Memory B cell (primary cell): ENCODE results near the gene ANO10.

Source experiments
- ATAC-seq: fragments of 150-1000 bp; cut with Tn5 transposase; 2 replicates; pipeline ENCODE4 v1.10.0; 2021; ENCODE audit warnings: low read depth, mild to moderate bottlenecking, moderate library complexity
- DNase-seq, 2 donors: peaks; one replicate each; pipeline ENCODE4 v3.0.0; 2022; ENCODE audit warnings: low spot score in 2 of 2
- H3K27ac Mint-ChIP-seq: one replicate; pipeline ENCODE4 v1.8.0; 2022; ENCODE audit warnings: mild to moderate bottlenecking, moderate library complexity, mixed read lengths
- H3K27me3 Mint-ChIP-seq: one replicate; pipeline ENCODE4 v1.8.0; 2022; ENCODE audit warnings: mixed read lengths
- H3K36me3 Mint-ChIP-seq: one replicate; pipeline ENCODE4 v1.8.0; 2022; ENCODE audit warnings: mild to moderate bottlenecking, mixed read lengths
- H3K4me1 Mint-ChIP-seq: one replicate; pipeline ENCODE4 v1.8.0; 2022; ENCODE audit warnings: mixed read lengths
- H3K4me3 Mint-ChIP-seq: one replicate; pipeline ENCODE4 v1.8.0; 2022; ENCODE audit warnings: mild to moderate bottlenecking, moderate library complexity, mixed read lengths
- H3K9me3 Mint-ChIP-seq: one replicate; pipeline ENCODE4 v1.8.0; 2022; ENCODE audit warnings: mixed read lengths

The ANO10 gene

DNA sequence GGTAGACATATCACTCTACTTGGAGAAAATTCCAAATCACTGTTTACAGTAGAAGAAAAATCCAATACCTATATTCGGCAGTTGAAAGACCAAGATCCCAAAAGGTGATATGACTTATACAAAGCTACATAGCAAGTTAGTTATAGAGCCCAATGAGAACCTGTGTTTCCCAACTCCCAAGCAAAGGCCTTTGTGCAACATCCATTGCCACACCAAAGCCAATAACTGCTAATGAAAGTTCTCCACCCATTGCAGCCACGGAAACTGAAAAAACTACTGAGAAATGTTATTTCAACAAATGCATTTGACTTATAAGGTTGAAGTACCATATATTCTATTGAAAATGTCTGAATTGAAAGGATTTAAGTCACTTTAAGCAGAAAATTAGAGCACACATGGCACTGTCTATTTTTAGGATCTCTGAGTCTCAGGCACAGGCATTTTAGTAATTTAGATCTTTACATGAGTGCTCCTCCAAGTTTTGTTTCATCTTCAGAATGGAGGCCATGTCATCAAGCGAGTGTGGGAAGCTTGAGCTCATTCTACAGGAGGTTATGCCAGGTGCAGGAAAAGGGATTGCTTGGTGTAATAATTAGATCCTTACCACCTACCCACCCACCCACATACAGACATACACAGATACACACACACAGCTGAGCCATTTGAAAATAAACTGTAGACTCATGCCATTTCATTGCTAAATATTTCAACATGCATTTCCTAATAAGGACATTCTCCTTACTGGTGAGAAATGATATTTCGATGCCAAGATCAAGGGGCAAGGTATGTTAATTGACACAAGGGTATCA lies 19.7 kb upstream of the ANO10 start:
- Mint-ChIP-seq H3K4me3 (no peak overlapping the region), H3K9me3 (no peaks in the 10 kb centered on the region), H3K27me3 (peaks cover 5% of the 10 kb centered on the region), H3K4me1 (no peaks in the 10 kb centered on the region), H3K36me3 (no peaks in the 10 kb centered on the region), H3K27ac (no peak overlapping the region)
- DNase-seq = no peak
- ATAC-seq = no peak

DNA sequence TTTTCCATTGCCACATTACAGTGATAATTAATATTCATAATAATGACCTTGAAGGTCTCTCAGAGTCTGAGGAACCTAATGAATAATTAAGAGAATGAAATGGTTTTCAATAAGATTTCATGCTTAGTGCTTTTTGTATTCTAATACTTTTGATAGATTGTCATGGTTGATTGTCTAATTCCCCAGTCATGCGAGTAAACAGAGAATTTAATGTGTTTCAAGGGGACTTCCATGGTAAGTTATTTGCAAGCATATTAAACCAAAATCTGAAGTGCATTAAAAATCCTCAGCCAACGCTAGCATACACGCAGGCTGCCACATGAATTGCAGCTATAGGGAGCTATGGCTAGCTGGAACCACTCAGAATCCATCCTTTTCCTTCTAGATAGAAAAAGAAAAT lies 18.9 kb upstream of the ANO10 start:
- H3K4me3 Mint-ChIP-seq = no peak overlapping the region
- no peak overlapping the region for H3K27ac Mint-ChIP-seq
- no peaks in the 10 kb centered on the region for H3K9me3 Mint-ChIP-seq
- DNase-seq (no peak), ATAC-seq (no peak)
- no peaks in the 10 kb centered on the region for H3K36me3 Mint-ChIP-seq
- H3K4me1 Mint-ChIP-seq = no peaks in the 10 kb centered on the region
- H3K27me3 Mint-ChIP-seq = peaks cover 5% of the 10 kb centered on the region

DNA sequence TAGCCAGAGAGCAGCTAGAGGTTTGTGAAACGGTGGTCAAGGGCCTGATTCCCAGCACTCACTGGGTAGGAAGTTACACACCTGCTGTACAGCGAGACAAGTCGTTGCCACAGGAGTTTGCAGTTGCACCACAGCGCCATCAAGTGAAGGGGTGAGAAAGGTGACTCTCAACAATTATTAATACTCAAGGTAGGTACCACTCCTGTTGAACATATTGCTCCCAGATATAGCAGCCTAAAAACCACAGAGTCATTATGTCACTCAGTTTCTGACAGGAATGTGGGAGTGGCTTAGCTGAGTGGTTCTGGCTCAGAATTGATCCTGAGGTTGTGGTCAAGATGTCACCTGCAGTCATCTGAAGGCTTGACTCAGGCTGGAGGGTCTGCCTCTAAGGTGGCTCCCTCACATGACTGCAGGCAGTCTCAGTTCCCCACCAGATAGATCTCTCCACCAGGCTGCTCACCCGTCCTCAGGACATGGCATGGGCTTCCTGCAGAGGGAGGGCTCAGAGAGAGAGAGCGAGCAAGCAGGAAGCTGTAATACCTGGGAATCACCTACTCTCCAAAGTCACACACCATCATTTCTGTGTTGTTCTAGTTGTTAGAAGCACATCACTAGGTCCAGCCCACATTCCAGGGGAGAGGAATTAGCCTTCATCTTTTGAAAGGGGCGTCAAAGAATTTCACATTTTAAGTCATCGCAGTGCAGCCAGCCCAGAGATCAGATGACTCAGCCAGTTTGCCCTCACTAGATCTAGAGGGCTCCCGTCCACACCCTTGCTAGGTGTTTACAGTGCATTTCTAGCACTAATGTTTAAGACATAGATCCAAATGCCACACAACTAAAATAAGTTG lies 17.0 kb upstream of the ANO10 start:
- no peak for DNase-seq
- H3K27me3 Mint-ChIP-seq = peaks cover 2% of the 10 kb centered on the region
- H3K36me3 Mint-ChIP-seq = no peaks in the 10 kb centered on the region
- no peak overlapping the region for H3K4me3 Mint-ChIP-seq
- ATAC-seq = peak; percentile 31
- H3K27ac Mint-ChIP-seq = no peak overlapping the region
- H3K4me1 Mint-ChIP-seq = no peaks in the 10 kb centered on the region
- H3K9me3 Mint-ChIP-seq = no peaks in the 10 kb centered on the region

DNA sequence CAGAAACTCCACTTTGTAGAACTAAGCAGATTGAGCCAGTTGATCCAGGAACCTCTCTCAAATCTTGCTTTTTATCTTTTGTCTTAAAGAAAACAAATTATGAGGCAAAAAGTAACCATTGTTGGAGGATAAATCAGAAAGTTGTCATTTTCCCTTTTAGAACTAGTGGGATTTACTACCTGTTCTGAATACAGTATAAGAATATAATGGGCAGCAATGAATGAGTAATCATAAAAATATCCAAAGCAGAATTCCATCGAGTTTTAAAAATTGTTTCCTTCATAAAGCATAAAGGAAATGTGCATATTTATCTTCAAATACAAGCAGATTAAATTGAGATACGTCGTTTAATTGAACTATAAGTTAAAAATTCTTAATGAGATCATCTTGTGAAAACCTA lies 15.9 kb upstream of the ANO10 start:
- no peak for ATAC-seq
- Mint-ChIP-seq H3K9me3 (no peaks in the 10 kb centered on the region), H3K36me3 (no peaks in the 10 kb centered on the region), H3K27ac (no peak overlapping the region), H3K27me3 (peaks cover 2% of the 10 kb centered on the region), H3K4me3 (no peak overlapping the region), H3K4me1 (no peaks in the 10 kb centered on the region)
- DNase-seq = no peak

DNA sequence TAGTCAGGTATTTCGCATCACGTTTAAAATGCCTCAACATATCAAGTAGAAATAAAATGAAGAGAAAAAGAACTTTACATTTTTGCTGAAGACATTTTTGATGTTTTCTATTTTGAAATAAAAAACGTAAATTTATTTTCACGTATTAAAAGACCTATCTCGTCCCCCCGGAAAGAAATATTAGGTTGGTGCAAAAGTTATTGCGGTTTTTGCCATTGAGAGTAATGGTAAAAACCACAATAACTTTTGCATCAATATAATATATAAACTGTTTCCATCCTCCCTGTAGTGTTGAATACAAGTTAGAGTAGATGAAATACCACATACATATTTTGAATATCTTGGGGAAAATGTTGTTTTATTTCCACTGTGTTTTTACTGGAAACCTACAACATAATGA lies 11.2 kb upstream of the ANO10 start:
- Mint-ChIP-seq H3K36me3 (peaks cover 2% of the 10 kb centered on the region), H3K4me3 (no peak overlapping the region), H3K27me3 (peaks cover 12% of the 10 kb centered on the region), H3K27ac (no peak overlapping the region), H3K4me1 (no peaks in the 10 kb centered on the region), H3K9me3 (peaks cover 6% of the 10 kb centered on the region)
- ATAC-seq (no peak), DNase-seq (no peak)

DNA sequence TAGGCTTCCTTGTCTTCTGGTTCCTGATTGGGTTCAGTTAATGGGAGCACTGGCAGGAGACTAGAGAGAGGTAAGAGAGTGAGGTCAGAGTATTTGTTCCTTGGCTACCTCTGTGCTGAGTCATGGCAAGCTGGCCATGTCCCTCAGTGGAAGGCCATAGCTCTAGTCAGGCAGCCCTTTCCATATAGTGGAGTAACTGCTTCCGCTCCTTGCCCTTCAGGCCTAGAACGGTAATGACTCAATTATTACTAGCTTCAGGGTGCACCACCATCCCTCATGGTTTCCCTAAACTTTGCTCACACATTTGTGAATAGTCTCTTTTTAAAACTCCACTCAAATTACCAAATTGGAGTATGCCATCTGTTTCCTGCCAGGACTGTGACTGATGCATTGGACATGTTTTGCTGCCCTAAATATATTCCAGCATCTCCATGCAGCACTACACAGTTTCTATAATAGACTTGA lies 10.5 kb upstream of the ANO10 start:
- ATAC-seq (no peak), DNase-seq (no peak)
- Mint-ChIP-seq H3K27ac (no peak overlapping the region), H3K27me3 (peaks cover 12% of the 10 kb centered on the region), H3K4me3 (no peak overlapping the region), H3K4me1 (no peaks in the 10 kb centered on the region), H3K9me3 (peaks cover 6% of the 10 kb centered on the region), H3K36me3 (peaks cover 2% of the 10 kb centered on the region)

DNA sequence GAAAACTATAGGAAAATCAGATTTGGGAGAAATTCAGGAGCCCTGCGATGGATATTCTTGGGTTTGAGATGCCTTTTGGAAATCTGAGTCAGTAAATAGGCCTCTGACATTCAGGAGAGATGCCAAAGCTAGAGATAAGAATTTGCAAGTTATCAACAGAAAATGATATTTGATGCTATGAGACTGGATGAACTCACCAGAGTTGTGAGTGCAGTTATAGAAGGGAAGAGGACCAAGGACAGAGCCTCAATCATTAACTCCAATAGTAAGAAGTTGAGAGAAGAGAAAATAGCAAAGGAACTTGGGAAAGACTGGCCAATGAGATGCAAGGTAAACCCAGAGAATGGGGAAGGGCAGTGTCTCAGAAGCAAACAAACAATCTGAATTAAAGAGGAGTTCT lies 7.9 kb upstream of the ANO10 start:
- no peaks in the 10 kb centered on the region for H3K4me1 Mint-ChIP-seq
- peaks cover 2% of the 10 kb centered on the region for H3K36me3 Mint-ChIP-seq
- no peak overlapping the region for H3K27ac Mint-ChIP-seq
- H3K4me3 Mint-ChIP-seq = no peak overlapping the region
- ATAC-seq = no peak
- peaks cover 6% of the 10 kb centered on the region for H3K9me3 Mint-ChIP-seq
- H3K27me3 Mint-ChIP-seq = peaks cover 11% of the 10 kb centered on the region
- no peak for DNase-seq

DNA sequence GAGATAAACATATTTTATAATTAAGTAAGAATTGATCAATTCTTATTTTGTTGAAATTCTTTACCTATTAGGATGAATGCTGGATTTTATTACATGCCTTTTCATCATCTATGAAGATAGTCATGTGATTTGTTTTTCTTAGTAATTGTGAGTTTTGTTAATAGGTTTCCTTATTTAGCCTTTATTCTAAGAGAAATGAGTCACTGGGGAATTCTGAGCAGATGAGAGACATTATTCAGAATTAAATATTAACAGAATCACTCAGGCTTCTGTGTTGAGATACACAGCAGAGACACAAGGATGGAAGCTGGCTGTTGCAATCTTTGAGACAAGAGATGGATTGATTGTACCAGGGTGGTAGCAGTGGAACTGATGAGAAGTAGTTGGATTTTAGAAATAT lies 7.4 kb upstream of the ANO10 start:
- H3K9me3 Mint-ChIP-seq = peaks cover 6% of the 10 kb centered on the region
- H3K4me3 Mint-ChIP-seq = no peak overlapping the region
- peaks cover 2% of the 10 kb centered on the region for H3K36me3 Mint-ChIP-seq
- peaks cover 10% of the 10 kb centered on the region for H3K27me3 Mint-ChIP-seq
- ATAC-seq (no peak), DNase-seq (no peak)
- no peak overlapping the region for H3K27ac Mint-ChIP-seq
- no peaks in the 10 kb centered on the region for H3K4me1 Mint-ChIP-seq

DNA sequence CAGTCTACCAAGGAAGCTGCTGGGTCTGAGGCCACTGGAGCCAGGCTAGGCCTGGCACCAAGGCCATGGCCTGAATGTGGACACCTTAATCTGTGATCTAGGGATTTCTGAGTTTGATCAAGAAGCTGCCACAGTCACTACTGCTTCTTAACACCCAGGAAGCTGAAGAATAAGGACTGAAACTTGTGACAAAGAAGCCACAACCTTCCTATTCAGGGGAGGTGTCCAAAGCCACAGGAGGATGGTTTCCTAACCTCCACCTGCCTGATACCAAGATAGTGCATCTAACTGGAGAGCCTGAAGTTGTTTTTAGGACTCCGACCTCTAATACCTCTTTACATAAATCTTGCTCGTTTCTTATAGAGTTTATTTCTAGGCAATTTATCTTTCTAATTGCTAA lies 5.5 kb upstream of the ANO10 start:
- H3K4me3 Mint-ChIP-seq = no peak overlapping the region
- ATAC-seq = no peak

DNA sequence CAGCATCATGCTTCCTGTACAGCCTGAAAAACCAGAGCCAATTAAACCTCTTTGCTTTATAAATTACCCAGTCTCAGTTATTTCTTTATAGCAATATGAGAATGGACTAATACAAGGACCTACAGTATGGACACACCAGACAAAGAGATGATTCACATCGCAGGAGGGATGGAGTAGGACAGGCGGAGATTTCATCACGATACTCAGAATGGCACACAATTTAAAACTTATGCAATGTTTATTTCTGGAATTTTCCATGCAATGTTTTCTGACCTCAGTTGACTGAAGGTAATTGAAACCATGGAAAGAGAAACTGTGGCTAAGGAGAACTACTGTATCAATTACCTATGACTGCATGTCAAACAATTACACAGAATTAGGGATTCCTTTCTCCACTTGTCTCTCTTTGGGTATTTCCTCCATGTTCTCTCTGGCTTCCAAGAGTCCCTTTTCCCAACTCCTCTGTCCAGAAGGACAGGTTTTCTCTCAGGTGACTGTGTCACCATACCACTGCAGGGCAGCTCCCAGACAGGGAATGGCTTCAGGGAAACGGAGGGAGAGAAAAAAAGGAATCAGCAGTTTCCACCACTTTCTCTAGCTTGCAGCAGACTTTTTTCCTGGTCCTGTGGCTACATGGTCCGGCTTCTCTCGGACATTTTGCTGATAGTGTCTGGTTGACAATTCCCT lies 3.0 kb upstream of the ANO10 start:
- no peak overlapping the region for H3K4me3 Mint-ChIP-seq
- ATAC-seq = no peak

More for the DNA sequence above, 5.5 kb upstream of the ANO10 start:
- Mint-ChIP-seq H3K27me3 (peaks cover 10% of the 10 kb centered on the region), H3K4me1 (peaks cover 5% of the 10 kb centered on the region), H3K27ac (no peak overlapping the region), H3K9me3 (peaks cover 6% of the 10 kb centered on the region), H3K36me3 (peaks cover 2% of the 10 kb centered on the region)
- no peak for DNase-seq

DNA sequence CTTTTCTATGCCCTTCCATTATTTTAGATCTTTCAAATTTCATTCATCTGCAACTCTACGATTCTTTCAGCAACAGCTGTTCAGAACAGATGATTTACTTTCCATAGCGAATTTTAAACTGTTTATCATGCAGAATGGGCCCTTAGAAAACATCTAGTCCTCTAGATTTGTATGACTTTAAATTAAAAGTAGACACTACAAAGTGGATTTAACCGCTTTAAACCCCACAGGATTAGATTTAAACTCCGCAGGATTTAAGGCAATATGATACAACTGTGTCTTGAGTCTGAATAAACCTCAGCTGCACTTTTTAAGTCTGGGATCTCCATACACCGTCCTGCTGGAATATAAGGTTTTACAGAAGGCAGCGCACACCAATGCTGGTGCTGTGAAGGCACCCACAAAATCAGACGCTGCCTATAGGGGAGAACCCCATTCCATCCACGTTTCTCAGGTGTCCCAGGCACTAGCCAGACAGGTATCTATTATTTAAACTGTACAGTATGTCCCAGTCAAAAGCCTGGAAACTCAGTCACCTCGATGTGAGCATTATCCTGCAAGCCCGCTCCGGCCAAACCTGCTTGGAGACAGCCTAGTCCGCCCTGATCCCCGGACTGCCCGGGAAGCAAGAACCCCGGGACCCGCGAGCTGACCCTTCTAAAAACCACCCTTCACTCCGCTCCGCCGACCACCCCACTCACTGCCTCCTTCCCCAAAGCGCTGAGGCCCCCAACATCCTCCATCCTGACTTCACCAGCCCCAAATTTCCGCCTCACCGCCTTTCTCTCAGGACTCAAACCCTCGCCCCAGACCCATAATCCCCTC lies 768 bp downstream of the ANO10 start:
- DNase-seq (peak; percentile 4 to 28), ATAC-seq (no peak)
- H3K4me3 Mint-ChIP-seq = peak overlapping the region; percentile 85
- H3K4me1 Mint-ChIP-seq = peaks cover 9% of the 10 kb centered on the region
- H3K27ac Mint-ChIP-seq = no peak overlapping the region
- no peaks in the 10 kb centered on the region for H3K27me3 Mint-ChIP-seq
- no peaks in the 10 kb centered on the region for H3K36me3 Mint-ChIP-seq
- H3K9me3 Mint-ChIP-seq = no peaks in the 10 kb centered on the region

More for the DNA sequence above, 3.0 kb upstream of the ANO10 start:
- Mint-ChIP-seq H3K27me3 (peaks cover 5% of the 10 kb centered on the region), H3K27ac (no peak overlapping the region), H3K36me3 (peaks cover 2% of the 10 kb centered on the region), H3K4me1 (peaks cover 9% of the 10 kb centered on the region), H3K9me3 (peaks cover 5% of the 10 kb centered on the region)
- no peak for DNase-seq

DNA sequence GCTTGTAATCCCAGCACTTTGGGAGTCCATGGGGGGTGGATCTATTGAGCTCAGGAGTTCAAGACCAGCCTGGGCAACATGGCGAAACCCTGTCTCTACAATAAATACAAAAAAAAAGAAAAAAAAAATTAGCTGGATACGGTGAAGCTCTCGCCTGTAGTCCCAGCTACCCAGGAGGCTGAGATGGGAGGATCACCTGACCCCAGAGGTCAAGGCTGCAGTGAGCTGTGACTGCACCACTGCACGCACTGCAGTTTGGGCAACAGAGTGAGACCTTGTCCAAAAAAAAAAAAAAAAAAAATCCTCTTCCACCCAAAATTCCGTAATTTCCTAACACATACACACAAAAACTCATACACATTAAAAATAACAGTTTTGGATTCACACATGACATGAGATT lies 2.2 kb downstream of the ANO10 start:
- peaks cover 9% of the 10 kb centered on the region for H3K4me1 Mint-ChIP-seq
- H3K4me3 Mint-ChIP-seq = no peak overlapping the region

DNA sequence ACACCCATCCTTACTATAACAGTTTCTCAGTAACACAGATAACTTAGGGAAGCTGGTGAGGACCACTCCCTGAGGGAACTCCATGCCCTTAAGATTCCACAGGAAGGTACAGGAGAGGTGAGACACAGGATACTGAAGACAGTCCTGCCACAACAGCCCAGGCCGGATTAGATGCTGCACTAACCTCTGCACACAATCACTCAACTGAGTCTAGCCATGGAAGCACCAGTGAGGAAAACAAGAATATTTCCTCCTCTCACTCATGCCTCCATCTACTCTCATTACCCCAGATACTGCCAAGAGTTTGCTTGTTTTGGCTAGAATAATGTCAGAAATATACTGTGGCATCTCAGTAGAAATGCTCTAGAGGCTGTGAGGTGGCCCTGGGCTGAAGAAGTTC lies 3.7 kb downstream of the ANO10 start:
- Mint-ChIP-seq H3K36me3 (no peaks in the 10 kb centered on the region), H3K27ac (no peak overlapping the region), H3K27me3 (no peaks in the 10 kb centered on the region), H3K9me3 (peaks cover 2% of the 10 kb centered on the region), H3K4me3 (no peak overlapping the region), H3K4me1 (peaks cover 9% of the 10 kb centered on the region)
- no peak for DNase-seq
- no peak for ATAC-seq

More for the DNA sequence above, 2.2 kb downstream of the ANO10 start:
- DNase-seq (no peak), ATAC-seq (no peak)
- H3K27ac Mint-ChIP-seq = no peak overlapping the region
- no peaks in the 10 kb centered on the region for H3K9me3 Mint-ChIP-seq
- no peaks in the 10 kb centered on the region for H3K36me3 Mint-ChIP-seq
- H3K27me3 Mint-ChIP-seq = no peaks in the 10 kb centered on the region
